ENCODE results near the gene UBE2I. TPM values are rescaled to one million over a fixed set of nuclear protein-coding genes. Genes with fewer than 3 reads are reported as not detected.

The UBE2I gene
- total RNA-seq, 1 donor from 2014 or later, result 141 TPM

DNA sequence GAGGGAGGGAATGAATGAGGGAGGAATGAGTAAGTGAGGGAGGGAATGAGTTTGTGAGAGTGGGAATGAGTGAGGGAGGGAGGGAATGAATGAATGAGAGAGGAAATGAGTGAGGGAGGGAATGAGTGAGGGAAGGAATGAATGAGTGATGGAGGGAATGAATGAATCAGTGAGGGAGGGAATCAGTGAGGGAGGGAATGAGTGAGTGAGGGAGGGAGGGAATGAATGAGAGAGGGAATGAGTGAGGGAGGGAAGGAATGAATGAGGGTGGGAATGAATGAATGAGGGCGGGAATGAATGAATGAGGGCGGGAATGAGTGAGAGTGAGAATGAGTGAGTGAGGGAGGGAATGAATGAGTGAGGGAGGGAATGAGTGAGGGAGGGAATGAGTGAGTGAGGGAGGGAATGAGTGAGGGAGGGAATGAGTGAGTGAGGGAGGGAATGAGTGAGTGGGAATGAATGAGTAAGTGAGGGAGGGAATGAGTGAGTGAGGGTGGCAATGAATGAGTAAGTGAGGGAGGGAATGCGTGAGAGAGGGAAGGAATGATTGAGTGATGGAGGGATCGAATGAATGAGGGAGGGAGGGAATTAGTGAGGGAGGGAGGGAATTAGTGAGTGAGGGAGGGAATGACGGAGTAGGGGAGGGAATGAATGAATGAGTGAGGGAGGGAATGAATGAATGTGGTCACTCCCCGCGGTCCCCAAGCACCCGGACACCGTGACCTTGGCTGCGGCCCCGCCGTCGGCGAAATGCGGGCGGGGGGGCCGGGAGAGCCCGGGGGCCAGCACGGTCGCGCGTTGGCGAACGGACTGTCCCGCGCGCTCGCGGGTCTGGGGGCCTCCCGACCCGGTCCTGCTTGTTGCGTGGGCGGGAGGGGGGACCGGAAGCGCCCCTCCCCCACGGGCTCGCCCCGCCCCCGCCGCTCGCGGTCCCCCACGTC, 1.1 kb upstream of the UBE2I start:
- no peaks in the 10 kb centered on the region for H3K9me3 ChIP-seq
- peaks cover 21 to 23% of the 10 kb centered on the region in 2 donors for H3K4me1 ChIP-seq
- peak overlapping the region; percentile 96 to 99 for H3K27ac ChIP-seq
- H3K4me3 ChIP-seq, result peak overlapping the region; percentile 83 to 91
- H3K36me3 ChIP-seq, result peaks cover 0 to 9% of the 10 kb centered on the region in 2 donors
- intact Hi-C loops (cut with DNase I), result loop anchor here (5.0 kb wide), 1 partner anchor 304 kb away; the partner anchor contains the start of genes CRAMP1 and IFT140
- no peaks in the 10 kb centered on the region for H3K27me3 ChIP-seq
- DNase-seq (ENCODE audit: low spot score in 2 of 2), result no peak
- TF ChIP-seq CTCF (IDR thresholded peaks at IDR 0.05), result no peak

- H3K9me3 ChIP-seq, result no peaks in the 10 kb centered on the region
- H3K36me3 ChIP-seq, result peaks cover 17 to 23% of the 10 kb centered on the region in 2 donors
- no peak overlapping the region for H3K27ac ChIP-seq
- no peak for TF ChIP-seq CTCF (IDR thresholded peaks at IDR 0.05)
- DNase-seq (ENCODE audit: low spot score in 2 of 2), result peak in 1 of 2 donors; percentile 74
- H3K4me3 ChIP-seq, result peak overlapping the region; percentile 83 to 91
- H3K4me1 ChIP-seq, result peaks cover 21 to 25% of the 10 kb centered on the region in 2 donors
- no peaks in the 10 kb centered on the region for H3K27me3 ChIP-seq
- intact Hi-C loops (cut with DNase I), result loop anchor here (1.0 to 5.0 kb wide), 5 partner anchors 41 to 1222 kb away; partner anchors contain the start of genes CEMP1, CRAMP1, GNPTG and IFT140
Observed at GRCh38 chr16:1309888-1310831, 724 bp downstream of the UBE2I start.

DNA sequence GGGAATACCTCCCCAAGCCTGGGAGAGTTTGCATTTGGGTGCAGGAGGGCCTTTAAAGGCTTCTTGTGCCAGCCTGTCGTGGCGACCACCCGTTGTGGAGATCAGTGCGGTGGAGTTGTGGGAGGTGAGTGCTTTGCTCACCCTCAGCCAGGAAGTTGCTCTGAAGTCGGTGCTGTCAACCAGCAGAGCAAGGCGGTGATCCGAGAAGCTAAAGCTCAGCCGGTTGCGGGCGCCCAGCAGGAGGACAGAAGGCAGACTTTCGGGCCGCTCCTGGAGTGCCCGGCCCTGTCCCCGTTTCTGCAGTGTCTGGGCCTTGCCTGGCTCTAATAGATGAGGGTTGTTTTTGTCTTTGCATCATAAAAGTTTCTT, 1.4 kb downstream of the UBE2I start:
- intact Hi-C loops (cut with DNase I), result loop anchor here (2.0 to 5.0 kb wide), 3 partner anchors 40 to 1221 kb away; partner anchors contain the start of genes CEMP1, GNPTG and TSR3
- DNase-seq (ENCODE audit: low spot score in 2 of 2), result no peak
- Histone ChIP-seq H3K36me3 (peaks cover 24 to 29% of the 10 kb centered on the region in 2 donors), H3K27ac (no peak overlapping the region), H3K27me3 (no peaks in the 10 kb centered on the region), H3K4me3 (peak overlapping the region; percentile 83 to 91), H3K4me1 (peaks cover 21 to 25% of the 10 kb centered on the region in 2 donors), H3K9me3 (no peaks in the 10 kb centered on the region)
- TF ChIP-seq CTCF (IDR thresholded peaks at IDR 0.05), result no peak

DNA sequence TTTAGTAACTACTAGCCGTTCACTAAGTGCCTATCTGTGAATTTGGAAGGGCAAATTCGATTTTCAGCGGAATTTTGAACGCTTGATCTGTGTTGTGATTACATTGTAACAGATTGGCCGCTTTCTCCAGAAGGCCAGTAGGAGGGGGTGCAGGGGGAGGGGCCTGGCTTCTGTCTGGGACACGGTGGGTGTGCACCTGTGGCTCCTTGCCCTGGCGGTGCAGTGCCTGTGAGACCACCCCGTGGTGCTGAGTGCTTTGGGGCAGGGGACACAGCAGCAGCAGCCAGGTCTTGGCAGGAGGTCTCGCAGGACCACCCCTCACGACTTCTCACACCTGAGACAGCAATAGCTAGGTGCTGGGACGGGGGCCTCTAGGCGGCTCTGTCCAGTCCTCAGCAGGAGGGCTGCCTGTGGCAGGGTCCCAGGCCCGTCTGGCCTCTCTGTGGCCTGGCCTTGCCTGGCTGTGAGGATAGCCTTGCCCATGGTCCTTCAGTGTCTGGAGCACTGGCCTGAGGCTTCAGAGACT, 1.8 kb downstream of the UBE2I start:
- Histone ChIP-seq H3K27me3 (no peaks in the 10 kb centered on the region), H3K36me3 (peaks cover 29 to 34% of the 10 kb centered on the region in 2 donors), H3K9me3 (no peaks in the 10 kb centered on the region), H3K27ac (no peak overlapping the region), H3K4me1 (peaks cover 21 to 25% of the 10 kb centered on the region in 2 donors), H3K4me3 (peak overlapping the region; percentile 83 to 91)
- intact Hi-C loops (cut with DNase I), result loop anchor here (2.0 to 5.0 kb wide), 3 partner anchors 40 to 1221 kb away; partner anchors contain the start of genes CEMP1, GNPTG and TSR3
- DNase-seq (ENCODE audit: low spot score in 2 of 2), result no peak
- no peak for TF ChIP-seq CTCF (IDR thresholded peaks at IDR 0.05)

Data from ascending aorta (tissue), 2 donors.